HCT116 (cell line): ENCODE results near the gene PIK3IP1. TPM values are rescaled to one million over a fixed set of nuclear protein-coding genes. Genes with fewer than 3 reads are reported as not detected.

Source experiments
- ATAC-seq: fragments of 200-7000 bp; cut with Tn5 transposase; 2 replicates; pipeline ENCODE4 v1.9.1; 2020; ENCODE audit warnings: mild to moderate bottlenecking, moderate library complexity
- BruUV-seq: library from RNA; stranded (reverse); fragments of 400-500 nt; replicated peaks from 2 replicates; lab custom pipeline; 2021; lab: Mats Ljungman, UMichigan
- CTCF ChIA-PET: fragments of 300-600 bp; sonication (Branson Sonifier 250); formaldehyde crosslinking; loops from one replicate; lab custom pipeline; 2021; ENCODE audit warnings: antibody characterized with exemption; lab: Charles Lee
- POLR2A ChIA-PET: fragments of 300-600, 350-600 bp; sonication (Branson Sonifier 250); formaldehyde crosslinking; loops from one replicate; lab custom pipeline; 2021; ENCODE audit warnings: antibody characterized with exemption; lab: Charles Lee
- RAD21 ChIA-PET, 2 experiments: fragments of 300-600 bp; sonication (Branson Sonifier 250); formaldehyde crosslinking; loops; one replicate each; lab custom pipeline; 2023; ENCODE audit warnings: low total read pairs in 2 of 2; ENCODE audit not compliant: uncharacterized antibody in 2 of 2, unreplicated experiment in 2 of 2, low non-redundant PET in 1 of 2; lab: Charles Lee
- DNase-seq: peaks from one replicate; pipeline ENCODE4 v3.0.0-alpha.2; 2010; ENCODE audit warnings: low read depth, low spot score
- H2AFZ ChIP-seq: fragments of 200-600 bp; shearing (Covaris generic), sonication (generic); 2 replicates; pipeline ENCODE4 v1.6.1; 2017; ENCODE audit warnings: low read depth, mixed run types, mixed read lengths, antibody characterized with exemption, low read length; ENCODE audit not compliant: poor library complexity, severe bottlenecking
- H3K27ac ChIP-seq: 2 replicates; pipeline ENCODE4 v1.5.1; 2012; ENCODE audit warnings: low read depth, low read length
- H3K27me3 ChIP-seq: fragments of 200-600 bp; sonication (generic); 2 replicates; pipeline ENCODE4 v1.6.1; 2016; ENCODE audit warnings: mixed run types, low read length, mixed read lengths; ENCODE audit not compliant: insufficient read depth
- H3K36me3 ChIP-seq, 2 experiments: fragments of 200-500 bp in 1 of 2; fragments of 200-600 bp in 1 of 2; sonication (Bioruptor generic) in 1 of 2; sonication (generic) in 1 of 2; 2 replicates each; pipeline versions ENCODE4 v1.5.1 to v1.6.1; 2014 to 2016; ENCODE audit warnings: low read length in 2 of 2, inconsistent platforms in 1 of 2, mixed read lengths in 1 of 2, mixed run types in 1 of 2; ENCODE audit not compliant: insufficient read depth in 2 of 2, control insufficient read depth in 1 of 2
- H3K4me1 ChIP-seq, 2 experiments: fragments of 200-600 bp in 1 of 2; sonication (generic) in 1 of 2; 2 replicates each; pipeline versions ENCODE4 v1.5.1 to v1.6.1; 2012 to 2017; ENCODE audit warnings: low read length in 2 of 2, inconsistent platforms in 1 of 2, mild to moderate bottlenecking in 1 of 2, mixed read lengths in 1 of 2, mixed run types in 1 of 2, moderate library complexity in 1 of 2; ENCODE audit not compliant: insufficient read depth in 2 of 2, control insufficient read depth in 1 of 2
- H3K4me2 ChIP-seq: fragments of 200-600 bp; sonication (generic); 2 replicates; pipeline ENCODE4 v1.6.1; 2017; ENCODE audit warnings: mixed run types, low read length, mixed read lengths
- H3K4me3 ChIP-seq, 2 experiments: fragments of 200-600 bp in 1 of 2; sonication (generic) in 1 of 2; replicated peaks in 1 of 2; 2 replicates each; pipeline ENCODE4 v1.5.1; 2011 to 2016; ENCODE audit warnings: low read length in 2 of 2, control low read depth in 1 of 2, low read depth in 1 of 2, mild to moderate bottlenecking in 1 of 2, mixed read lengths in 1 of 2, mixed run types in 1 of 2
- H3K79me2 ChIP-seq: fragments of 200-600 bp; sonication (generic); 2 replicates; pipeline ENCODE4 v1.6.1; 2017; ENCODE audit warnings: mild to moderate bottlenecking, mixed run types, low read length, moderate library complexity, mixed read lengths; ENCODE audit not compliant: insufficient read depth
- H3K9ac ChIP-seq: fragments of 200-600 bp; sonication (generic); 2 replicates; pipeline ENCODE4 v1.6.1; 2016; ENCODE audit warnings: low read length, mixed read lengths
- H3K9me2 ChIP-seq: fragments of 200-600 bp; sonication (generic), shearing (Covaris generic); 2 replicates; pipeline ENCODE4 v1.6.1; 2017; ENCODE audit warnings: mixed run types, mild to moderate bottlenecking, moderate library complexity; ENCODE audit not compliant: insufficient read depth
- H3K9me3 ChIP-seq, 2 experiments: fragments of 200-500 bp in 1 of 2; fragments of 200-600 bp in 1 of 2; sonication (Bioruptor generic) in 1 of 2; sonication (generic) in 1 of 2; 2 replicates each; pipeline ENCODE4 v1.6.1; 2014 to 2017; ENCODE audit warnings: low read length in 2 of 2, mixed read lengths in 2 of 2, inconsistent platforms in 1 of 2, low read depth in 1 of 2, mild to moderate bottlenecking in 1 of 2, mixed run types in 1 of 2, moderate library complexity in 1 of 2; ENCODE audit not compliant: control insufficient read depth in 1 of 2, insufficient read depth in 1 of 2
- H4K20me1 ChIP-seq: fragments of 200-600 bp; sonication (generic), shearing (Covaris generic); 2 replicates; pipeline ENCODE4 v1.6.1; 2017; ENCODE audit warnings: mixed run types, mild to moderate bottlenecking, moderate library complexity; ENCODE audit not compliant: insufficient read depth
- CEBPB ChIP-seq: IDR thresholded peaks from 2 replicates; pipeline ENCODE4 v1.6.1; 2012; ENCODE audit warnings: low read depth
- ELF1 ChIP-seq: IDR thresholded peaks from 2 replicates; pipeline ENCODE4 v1.6.1; 2012; ENCODE audit warnings: low read depth, borderline replicate concordance
- FOSL1 ChIP-seq: IDR thresholded peaks from 2 replicates; pipeline ENCODE4 v1.6.1; 2012; ENCODE audit warnings: low read depth
- MAX ChIP-seq: IDR thresholded peaks from 2 replicates; pipeline ENCODE4 v1.6.1; 2012
- POLR2A ChIP-seq: IDR thresholded peaks from 2 replicates; pipeline ENCODE4 v1.7.0; 2011; ENCODE audit warnings: borderline replicate concordance; ENCODE audit not compliant: insufficient read depth, insufficient read length; ENCODE audit errors: extremely low read depth
- ZBTB33 ChIP-seq: IDR thresholded peaks from 2 replicates; pipeline ENCODE4 v1.6.1; 2011; ENCODE audit warnings: mild to moderate bottlenecking, low read length, moderate library complexity; ENCODE audit not compliant: insufficient replicate concordance; ENCODE audit errors: extremely low read depth
- ZNF274 ChIP-seq: fragments of 200-500 bp; sonication (Bioruptor generic); IDR thresholded peaks from 2 replicates; pipeline ENCODE4 v1.6.1; 2014; ENCODE audit warnings: mild to moderate bottlenecking, low read depth, low read length, inconsistent platforms
- intact Hi-C: fragments of 100-400 bp; cut with micrococcal nuclease; formaldehyde crosslinking; loops from 2 replicates; pipeline ENCODE4 v1.10.0; 2022
- total RNA-seq: library from RNA; stranded (reverse); gene quantifications from one replicate; pipeline ENCODE4 v1.2.1, GENCODE V29; 2021; ENCODE audit not compliant: unreplicated experiment

The PIK3IP1 gene
- total RNA-seq, 1 experiment from 2014 or later, result 1.6 TPM

- no peak overlapping the region for H2AFZ ChIP-seq
- DNase-seq, result no peak
- H3K36me3 ChIP-seq, result peaks cover 5 to 11% of the 10 kb centered on the region in 2 experiments; a peak in 3 of 4 replicates
- intact Hi-C loops, result loop anchor here (5.0 kb wide), 1 partner anchor 59 kb away; the partner anchor contains the start of gene LIMK2
- no peaks in the 10 kb centered on the region for H3K27me3 ChIP-seq
- CTCF ChIA-PET, result interaction anchor here (0.9 to 4.0 kb wide), 3 partner anchors 60 to 699 kb away, joined by 3 to 32 read pairs (median 3); partner anchors contain the start of gene SELENOM
- no peaks in the 10 kb centered on the region for H3K79me2 ChIP-seq
- no peaks in the 10 kb centered on the region for H3K9me2 ChIP-seq
- H4K20me1 ChIP-seq, result no peaks in the 10 kb centered on the region
- BruUV-seq, result no TSS peak
- no peaks in the 10 kb centered on the region for H3K9me3 ChIP-seq
- no peak for TF ChIP-seq MAX
- TF ChIP-seq POLR2A, result no peak
- no peak for TF ChIP-seq CEBPB
- POLR2A ChIA-PET, result interaction anchor here (1.1 kb wide), 1 partner anchor 28 kb away, joined by 3 read pairs; no protein-coding TSS in a partner anchor
- no peak overlapping the region for H3K4me3 ChIP-seq
- H3K27ac ChIP-seq, result no peak overlapping the region
- no peak overlapping the region for H3K9ac ChIP-seq
- H3K4me1 ChIP-seq, result no peaks in the 10 kb centered on the region
- no peak for ATAC-seq
- RAD21 ChIA-PET, result no interaction called here
- H3K4me2 ChIP-seq, result no peak overlapping the region
These were observed 20.8 kb downstream of the PIK3IP1 start for GRCh38 chr22:31271485-31271884.

GRCh38 chr22:31271026-31271425 is 21.3 kb downstream of the PIK3IP1 start:
- RAD21 ChIA-PET, result no interaction called here
- Histone ChIP-seq H3K9ac (no peak overlapping the region), H3K36me3 (peaks cover 5 to 11% of the 10 kb centered on the region in 2 experiments; a peak in 3 of 4 replicates), H3K9me3 (no peaks in the 10 kb centered on the region), H3K9me2 (no peaks in the 10 kb centered on the region), H3K4me1 (no peaks in the 10 kb centered on the region), H3K4me3 (no peak overlapping the region), H3K27ac (no peak overlapping the region), H3K79me2 (no peaks in the 10 kb centered on the region), H3K27me3 (no peaks in the 10 kb centered on the region), H2AFZ (no peak overlapping the region), H4K20me1 (no peaks in the 10 kb centered on the region), H3K4me2 (no peak overlapping the region)
- BruUV-seq, result no TSS peak
- no peak for DNase-seq
- ATAC-seq, result no peak
- intact Hi-C loops, result loop anchor here (5.0 kb wide), 1 partner anchor 59 kb away; the partner anchor contains the start of gene LIMK2
- no peak for TF ChIP-seq ZNF274
- no peak for TF ChIP-seq FOSL1
- no peak for TF ChIP-seq ELF1
- TF ChIP-seq ZBTB33, result no peak
- POLR2A ChIA-PET, result interaction anchor here (0.6 to 1.1 kb wide), 2 partner anchors 8 to 28 kb away, joined by 3 to 7 read pairs; no protein-coding TSS in a partner anchor
- CTCF ChIA-PET, result interaction anchor here (0.9 to 4.0 kb wide), 3 partner anchors 59 to 699 kb away, joined by 3 to 32 read pairs (median 3); partner anchors contain the start of gene SELENOM
